H9 (cell line): Measurements from ENCODE around the gene RBM4B. TPM values are rescaled to one million over a fixed set of nuclear protein-coding genes. Genes with fewer than 3 reads are reported as not detected.

Experiments
- DNase-seq: peaks from one replicate; pipeline ENCODE4 v3.0.0-alpha.2; 2017
- H2AFZ ChIP-seq: one replicate; pipeline ENCODE4 v1.6.1; 2013; ENCODE audit warnings: mild to moderate bottlenecking, low read length, control low read depth, moderate library complexity
- H2AK5ac ChIP-seq: 2 replicates; pipeline ENCODE4 v1.6.1; 2013; ENCODE audit warnings: low read length, control low read depth, mixed read lengths; ENCODE audit not compliant: insufficient read length
- H2BK120ac ChIP-seq: one replicate; pipeline ENCODE4 v1.6.1; 2013; ENCODE audit warnings: low read depth, mild to moderate bottlenecking, low read length, control low read depth, inconsistent platforms; ENCODE audit not compliant: poor library complexity, severe bottlenecking
- H2BK12ac ChIP-seq: 2 replicates; pipeline ENCODE4 v1.6.1; 2013; ENCODE audit warnings: low read length, control low read depth, mixed read lengths, low read depth; ENCODE audit not compliant: insufficient read length
- H2BK15ac ChIP-seq: 2 replicates; pipeline ENCODE4 v1.6.1; 2013; ENCODE audit warnings: low read depth, low read length, control low read depth
- H2BK20ac ChIP-seq: one replicate; pipeline ENCODE4 v1.6.1; 2013; ENCODE audit warnings: low read depth, mild to moderate bottlenecking, low read length, control low read depth, inconsistent platforms; ENCODE audit not compliant: poor library complexity, severe bottlenecking
- H2BK5ac ChIP-seq: 2 replicates; pipeline ENCODE4 v1.6.1; 2013; ENCODE audit warnings: low read length, control low read depth, mixed read lengths; ENCODE audit not compliant: insufficient read length
- H3K14ac ChIP-seq: 2 replicates; pipeline ENCODE4 v1.6.1; 2013; ENCODE audit warnings: low read length, control low read depth; ENCODE audit not compliant: insufficient read depth
- H3K18ac ChIP-seq: 2 replicates; pipeline ENCODE4 v1.6.1; 2013; ENCODE audit warnings: low read depth, mild to moderate bottlenecking, mixed read lengths, low read length, control low read depth; ENCODE audit not compliant: insufficient read length
- H3K23ac ChIP-seq: 2 replicates; pipeline ENCODE4 v1.6.1; 2013; ENCODE audit warnings: low read length, control low read depth, mixed read lengths, low read depth; ENCODE audit not compliant: insufficient read length
- H3K23me2 ChIP-seq: 2 replicates; pipeline ENCODE4 v1.6.1; 2013; ENCODE audit warnings: low read depth, mild to moderate bottlenecking, mixed read lengths, low read length, control low read depth; ENCODE audit not compliant: insufficient read length, poor library complexity, severe bottlenecking
- H3K27ac ChIP-seq: 2 replicates; pipeline ENCODE4 v1.5.1; 2013; ENCODE audit warnings: low read length, control low read depth, mixed read lengths, low read depth; ENCODE audit not compliant: insufficient read length
- H3K27me3 ChIP-seq: 2 replicates; pipeline ENCODE4 v1.6.1; 2013; ENCODE audit warnings: low read length, control low read depth, inconsistent platforms; ENCODE audit not compliant: insufficient read depth
- H3K4ac ChIP-seq: 2 replicates; pipeline ENCODE4 v1.6.1; 2013; ENCODE audit warnings: low read depth, mild to moderate bottlenecking, control low read depth, inconsistent platforms, low read length, moderate library complexity
- H3K4me1 ChIP-seq: 2 replicates; pipeline ENCODE4 v1.6.1; 2013; ENCODE audit warnings: low read length, control low read depth, inconsistent platforms; ENCODE audit not compliant: insufficient read depth
- H3K4me2 ChIP-seq: 2 replicates; pipeline ENCODE4 v1.6.1; 2013; ENCODE audit warnings: low read length, control low read depth, mixed read lengths; ENCODE audit not compliant: insufficient read length, insufficient read depth
- H3K56ac ChIP-seq: 2 replicates; pipeline ENCODE4 v1.6.1; 2013; ENCODE audit warnings: low read depth, mild to moderate bottlenecking, mixed read lengths, low read length, control low read depth; ENCODE audit not compliant: insufficient read length
- H3K79me1 ChIP-seq: 2 replicates; pipeline ENCODE4 v1.6.1; 2013; ENCODE audit warnings: low read depth, mild to moderate bottlenecking, moderate library complexity, low read length, control low read depth, inconsistent platforms; ENCODE audit not compliant: insufficient read depth, poor library complexity, severe bottlenecking
- H3K79me2 ChIP-seq: 2 replicates; pipeline ENCODE4 v1.6.1; 2013; ENCODE audit warnings: low read length, control low read depth, inconsistent platforms; ENCODE audit not compliant: insufficient read depth
- H3K9ac ChIP-seq: 2 replicates; pipeline ENCODE4 v1.6.1; 2013; ENCODE audit warnings: low read length, control low read depth, mixed read lengths; ENCODE audit not compliant: insufficient read length; ENCODE audit errors: extremely low read depth
- H3K9me3 ChIP-seq: one replicate; pipeline ENCODE4 v1.6.1; 2013; ENCODE audit warnings: low read depth, low read length, inconsistent platforms; ENCODE audit not compliant: control insufficient read depth
- H3T11ph ChIP-seq: one replicate; pipeline ENCODE4 v1.6.1; 2013; ENCODE audit warnings: mild to moderate bottlenecking, low read length, control low read depth, inconsistent platforms
- H4K20me1 ChIP-seq: one replicate; pipeline ENCODE4 v1.6.1; 2013; ENCODE audit not compliant: control insufficient read depth, insufficient read length, insufficient read depth
- H4K5ac ChIP-seq: 2 replicates; pipeline ENCODE4 v1.6.1; 2013; ENCODE audit warnings: low read depth, mild to moderate bottlenecking, mixed read lengths, low read length, control low read depth; ENCODE audit not compliant: insufficient read length
- H4K8ac ChIP-seq: replicated peaks from 2 replicates; pipeline ENCODE4 v1.6.1; 2013; ENCODE audit warnings: low read length, control low read depth, mixed read lengths, low read depth; ENCODE audit not compliant: insufficient read length
- H4K91ac ChIP-seq: 2 replicates; pipeline ENCODE4 v1.6.1; 2013; ENCODE audit warnings: low read depth, mild to moderate bottlenecking, moderate library complexity, mixed read lengths, low read length, control low read depth; ENCODE audit not compliant: insufficient read length
- H3K27ac Mint-ChIP-seq, 3 experiments: 2 replicates in 2 of 3; 3 replicates in 1 of 3; pipeline ENCODE4 v1.8.0; 2020 to 2021; ENCODE audit warnings: mixed read lengths in 3 of 3, mild to moderate bottlenecking in 1 of 3, moderate library complexity in 1 of 3
- H3K27me3 Mint-ChIP-seq: 2 replicates; pipeline ENCODE4 v1.8.0; 2021; ENCODE audit warnings: low read depth, mild to moderate bottlenecking, moderate library complexity, mixed read lengths
- H3K36me3 Mint-ChIP-seq, 3 experiments: 2 replicates in 2 of 3; 3 replicates in 1 of 3; pipeline ENCODE4 v1.8.0; 2020 to 2021; ENCODE audit warnings: low read depth in 3 of 3, mixed read lengths in 3 of 3; ENCODE audit not compliant: insufficient read depth in 1 of 3
- H3K4me1 Mint-ChIP-seq, 2 experiments: 2 replicates each; pipeline ENCODE4 v1.8.0; 2020; ENCODE audit warnings: mixed read lengths in 2 of 2
- H3K4me3 Mint-ChIP-seq, 2 experiments: 2 replicates in 1 of 2; 3 replicates in 1 of 2; pipeline ENCODE4 v1.8.0; 2020 to 2021; ENCODE audit warnings: mild to moderate bottlenecking in 2 of 2, mixed read lengths in 2 of 2, moderate library complexity in 1 of 2
- H3K9me3 Mint-ChIP-seq, 2 experiments: 2 replicates in 1 of 2; 3 replicates in 1 of 2; pipeline ENCODE4 v1.8.0; 2020; ENCODE audit warnings: mild to moderate bottlenecking in 2 of 2, mixed read lengths in 2 of 2, moderate library complexity in 1 of 2
- WGBS: extraction: QIAGEN DNeasy Blood & Tissue Kit; methylation state at CpG from one replicate; pipeline ENCODE4 v1.1.7; 2013; ENCODE audit warnings: missing lambda C conversion rate, low lambda C conversion rate, mixed read lengths; ENCODE audit not compliant: insufficient read length; ENCODE audit errors: extremely low coverage; 5-methylcytosine and 5-hydroxymethylcytosine counted together
- total RNA-seq: library from RNA; stranded (reverse); gene quantifications from 2 replicates; pipeline ENCODE4 v1.2.1, GENCODE V29; 2021
- TF ChIP-seq, protein P1 (sequence below): fragments of 200-600 bp; sonication (generic); conservative IDR thresholded peaks from 3 replicates; pipeline ENCODE4 v1.8.0; 2021; ENCODE audit warnings: antibody characterized with exemption, mild to moderate bottlenecking

The RBM4B gene
- total RNA-seq, 1 experiment from 2014 or later = 34.0 TPM

- Mint-ChIP-seq H3K36me3 (peaks cover 20 to 78% (median 55%) of the 10 kb centered on the region in 3 experiments; a peak in 6 of 7 replicates), H3K4me1 (no peaks in the 10 kb centered on the region), H3K27ac (peak overlapping the region in 2 of 3 experiments; percentile 27 to 87; a peak in 2 of 7 replicates), H3K9me3 (no peaks in the 10 kb centered on the region), H3K27me3 (no peaks in the 10 kb centered on the region), H3K4me3 (no peak overlapping the region)
- H3K79me2 ChIP-seq = no peaks in the 10 kb centered on the region
- no peak overlapping the region for H3K14ac ChIP-seq
- no peak overlapping the region for H3K56ac ChIP-seq
- H2BK20ac ChIP-seq = no peak overlapping the region
- no peak overlapping the region for H3K4ac ChIP-seq
- H3K18ac ChIP-seq = no peak overlapping the region
- H4K91ac ChIP-seq = no peak overlapping the region
- no peak overlapping the region for H2BK120ac ChIP-seq
- H2BK15ac ChIP-seq = no peak overlapping the region
- no peaks in the 10 kb centered on the region for H3K9me3 ChIP-seq
- no CpG with 5 or more reads among the region's 1 CpG for WGBS
- H2BK5ac ChIP-seq = no peak overlapping the region
- H3K23me2 ChIP-seq = no peaks in the 10 kb centered on the region
- no peak overlapping the region for H3T11ph ChIP-seq
- H4K5ac ChIP-seq = no peak overlapping the region
- H3K27ac ChIP-seq = no peak overlapping the region
- no peaks in the 10 kb centered on the region for H3K4me1 ChIP-seq
- no peak overlapping the region for H2AK5ac ChIP-seq
- no peak overlapping the region for H3K9ac ChIP-seq
- no peak overlapping the region for H3K4me2 ChIP-seq
- no peak overlapping the region for H2BK12ac ChIP-seq
- H4K8ac ChIP-seq = no peak overlapping the region
- H3K79me1 ChIP-seq = peaks cover 3% of the 10 kb centered on the region
- TF ChIP-seq, protein P1, sequence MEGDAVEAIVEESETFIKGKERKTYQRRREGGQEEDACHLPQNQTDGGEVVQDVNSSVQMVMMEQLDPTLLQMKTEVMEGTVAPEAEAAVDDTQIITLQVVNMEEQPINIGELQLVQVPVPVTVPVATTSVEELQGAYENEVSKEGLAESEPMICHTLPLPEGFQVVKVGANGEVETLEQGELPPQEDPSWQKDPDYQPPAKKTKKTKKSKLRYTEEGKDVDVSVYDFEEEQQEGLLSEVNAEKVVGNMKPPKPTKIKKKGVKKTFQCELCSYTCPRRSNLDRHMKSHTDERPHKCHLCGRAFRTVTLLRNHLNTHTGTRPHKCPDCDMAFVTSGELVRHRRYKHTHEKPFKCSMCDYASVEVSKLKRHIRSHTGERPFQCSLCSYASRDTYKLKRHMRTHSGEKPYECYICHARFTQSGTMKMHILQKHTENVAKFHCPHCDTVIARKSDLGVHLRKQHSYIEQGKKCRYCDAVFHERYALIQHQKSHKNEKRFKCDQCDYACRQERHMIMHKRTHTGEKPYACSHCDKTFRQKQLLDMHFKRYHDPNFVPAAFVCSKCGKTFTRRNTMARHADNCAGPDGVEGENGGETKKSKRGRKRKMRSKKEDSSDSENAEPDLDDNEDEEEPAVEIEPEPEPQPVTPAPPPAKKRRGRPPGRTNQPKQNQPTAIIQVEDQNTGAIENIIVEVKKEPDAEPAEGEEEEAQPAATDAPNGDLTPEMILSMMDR = no peak
- H4K20me1 ChIP-seq = peaks cover 1% of the 10 kb centered on the region
- no peak overlapping the region for H3K23ac ChIP-seq
- no peak for DNase-seq
- H2AFZ ChIP-seq = no peak overlapping the region
- no peaks in the 10 kb centered on the region for H3K27me3 ChIP-seq
These were observed 13.9 kb downstream of the RBM4B start for GRCh38 chr11:66663741-66664296.
